COLO668 (cell line): Measurements from ENCODE around the gene GATA3.
"Not testable (repeated sequence)": the region's sequence is repeated elsewhere in the genome, so short reads cannot be mapped to it uniquely, and the experiment has no call there.

Source experiments
- DNase-seq: peaks from one replicate; lab custom pipeline; 2025; ENCODE audit not compliant: unreplicated experiment; lab: John Stamatoyannopoulos, UW

The GATA3 gene

DNA sequence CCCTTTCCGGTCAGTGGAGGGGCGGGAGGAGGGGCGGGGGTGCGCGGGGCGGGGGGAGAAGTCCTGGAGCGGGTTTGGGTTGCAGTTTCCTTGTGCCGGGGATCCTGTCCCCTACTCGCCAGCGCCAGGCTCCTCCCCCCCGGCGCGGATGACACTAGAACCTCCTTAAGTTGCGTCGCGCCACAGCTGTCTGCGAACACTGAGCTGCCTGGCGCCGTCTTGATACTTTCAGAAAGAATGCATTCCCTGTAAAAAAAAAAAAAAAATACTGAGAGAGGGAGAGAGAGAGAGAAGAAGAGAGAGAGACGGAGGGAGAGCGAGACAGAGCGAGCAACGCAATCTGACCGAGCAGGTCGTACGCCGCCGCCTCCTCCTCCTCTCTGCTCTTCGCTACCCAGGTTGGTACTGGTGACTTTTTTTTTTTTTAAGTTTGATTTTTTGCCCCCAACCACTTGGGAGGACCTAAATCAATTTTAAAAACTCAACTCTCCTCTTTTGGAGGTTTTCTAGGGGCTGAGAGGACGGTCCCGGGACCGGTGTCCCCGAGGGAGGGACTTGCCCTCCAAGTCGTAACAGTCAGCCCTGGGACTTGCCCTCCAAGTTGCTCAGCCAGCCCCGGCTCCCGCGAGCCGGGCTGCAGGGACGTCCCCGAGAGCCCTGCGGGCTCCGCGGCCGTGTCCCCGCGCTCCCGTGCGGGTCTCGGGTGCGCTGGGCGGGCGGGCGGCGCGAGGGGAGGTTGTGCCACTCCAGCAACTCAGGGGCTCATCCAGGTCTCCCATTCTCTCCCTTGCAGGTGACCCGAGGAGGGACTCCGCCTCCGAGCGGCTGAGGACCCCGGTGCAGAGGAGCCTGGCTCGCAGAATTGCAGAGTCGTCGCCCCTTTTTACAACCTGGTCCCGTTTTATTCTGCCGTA lies at the start of gene GATA3:
Gene GATA3 (plus strand): TSS at position 195 of the 914 bp plus-strand sequence. CDS start 968 bp downstream, outside the sequence.
- DNase-seq = peak; percentile 9

DNA sequence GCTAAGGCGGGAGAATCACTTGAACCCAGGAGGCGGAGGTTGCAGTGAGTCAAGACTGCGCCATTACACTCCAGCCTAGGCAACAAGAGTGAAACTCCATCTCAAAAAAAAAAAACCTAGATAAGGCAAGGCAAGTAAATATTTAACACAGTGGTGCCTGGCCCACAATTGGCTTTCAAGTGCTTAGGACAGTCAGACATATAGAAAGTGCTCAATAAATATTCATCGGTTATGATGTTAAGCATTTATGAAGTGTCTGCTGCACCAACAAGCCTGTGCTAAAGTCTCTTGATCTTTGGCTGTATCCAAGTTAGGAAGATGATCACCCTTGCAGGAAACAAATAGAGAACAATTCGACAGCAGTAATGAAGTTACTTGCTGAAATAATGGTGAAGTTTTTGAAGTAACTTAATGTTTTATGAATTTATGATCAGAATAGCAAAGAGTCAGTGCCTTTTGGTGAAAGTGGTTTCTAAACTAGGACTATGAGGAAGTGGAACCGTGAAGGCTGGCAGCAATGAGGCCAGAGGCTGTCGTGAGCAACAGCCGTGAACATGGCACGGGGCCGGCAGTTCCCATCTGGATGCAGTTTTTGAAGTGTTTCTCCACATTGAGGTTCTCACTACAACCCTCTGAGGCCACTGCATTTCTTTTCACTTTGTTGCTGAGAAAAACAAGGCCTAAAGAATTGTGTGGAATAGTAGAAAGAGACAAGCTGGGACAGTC lies 48.1 kb upstream of the GATA3 start:
- no peak for DNase-seq

- DNase-seq = no peak
Observed at GRCh38 chr10:8009031-8009430, 45.5 kb upstream of the GATA3 start.

DNA sequence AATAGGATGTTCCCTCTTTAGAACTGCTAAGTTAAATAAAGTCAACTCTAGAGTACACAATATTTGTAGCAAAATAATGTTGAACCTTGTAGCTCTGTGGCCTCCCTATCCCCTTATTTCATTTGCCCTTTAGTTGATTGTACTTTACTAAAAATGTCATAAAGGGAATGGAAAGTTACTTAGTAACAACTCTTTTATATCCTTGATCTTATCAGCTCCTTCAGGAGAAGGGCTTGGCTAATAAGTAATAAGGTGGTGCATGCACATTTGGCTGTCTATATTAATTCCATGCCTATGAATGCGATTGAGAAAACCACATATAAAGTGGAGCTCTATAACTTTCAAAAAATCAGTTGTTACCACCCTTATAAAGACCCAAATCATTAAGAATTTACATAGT lies 41.5 kb upstream of the GATA3 start:
- no peak for DNase-seq

DNA sequence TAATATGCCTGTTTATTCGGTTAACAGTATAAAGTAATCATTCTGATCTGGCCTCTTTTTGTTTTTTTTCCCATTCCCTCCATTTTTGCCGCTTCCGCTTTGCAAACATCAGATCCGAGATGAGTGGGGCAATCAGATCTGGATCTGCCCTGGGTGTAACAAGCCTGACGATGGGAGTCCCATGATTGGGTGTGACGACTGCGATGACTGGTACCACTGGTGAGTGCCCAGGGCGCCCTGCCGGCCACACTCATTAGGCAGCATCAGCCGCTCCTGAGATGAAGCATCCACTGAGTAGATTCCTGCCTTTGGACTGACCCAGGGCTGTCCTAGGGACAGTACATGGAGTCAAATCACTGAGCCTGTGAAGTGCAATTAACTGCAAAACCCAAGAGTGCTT lies 40.9 kb upstream of the GATA3 start:
- DNase-seq = no peak

GRCh38 chr10:8014649-8015048 lies 39.8 kb upstream of the GATA3 start:
- DNase-seq = no peak

GRCh38 chr10:8017277-8017676 lies 37.2 kb upstream of the GATA3 start:
- no peak for DNase-seq

GRCh38 chr10:8023321-8023720 lies 31.2 kb upstream of the GATA3 start:
- DNase-seq = no peak

- no peak for DNase-seq
Observed at GRCh38 chr10:8023851-8024250, 30.6 kb upstream of the GATA3 start.

- DNase-seq = peak; percentile 5
Observed at GRCh38 chr10:8026349-8027259, 27.9 kb upstream of the GATA3 start.

DNA sequence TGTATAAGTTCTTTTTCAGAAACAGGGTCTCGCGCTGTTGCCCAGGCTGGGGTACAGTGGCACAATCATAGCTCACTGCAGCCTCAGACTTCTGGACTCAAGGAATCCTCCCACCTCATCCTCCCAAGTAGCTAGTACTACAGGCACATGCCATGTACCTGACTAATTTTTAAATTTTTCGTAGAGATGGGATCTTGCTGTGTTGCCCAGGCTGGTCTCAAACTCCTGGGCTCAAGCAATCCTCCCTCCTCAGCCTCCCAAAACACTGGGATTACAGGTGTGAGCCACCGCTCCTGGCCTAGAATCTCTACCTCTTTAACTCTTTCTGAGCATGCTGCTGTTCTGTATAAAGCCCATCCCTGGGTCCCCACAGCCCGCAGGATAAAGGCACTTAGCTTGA lies 23.3 kb upstream of the GATA3 start:
- not testable (repeated sequence) for DNase-seq

GRCh38 chr10:8032558-8032957 lies 21.9 kb upstream of the GATA3 start:
- DNase-seq = no peak

DNA sequence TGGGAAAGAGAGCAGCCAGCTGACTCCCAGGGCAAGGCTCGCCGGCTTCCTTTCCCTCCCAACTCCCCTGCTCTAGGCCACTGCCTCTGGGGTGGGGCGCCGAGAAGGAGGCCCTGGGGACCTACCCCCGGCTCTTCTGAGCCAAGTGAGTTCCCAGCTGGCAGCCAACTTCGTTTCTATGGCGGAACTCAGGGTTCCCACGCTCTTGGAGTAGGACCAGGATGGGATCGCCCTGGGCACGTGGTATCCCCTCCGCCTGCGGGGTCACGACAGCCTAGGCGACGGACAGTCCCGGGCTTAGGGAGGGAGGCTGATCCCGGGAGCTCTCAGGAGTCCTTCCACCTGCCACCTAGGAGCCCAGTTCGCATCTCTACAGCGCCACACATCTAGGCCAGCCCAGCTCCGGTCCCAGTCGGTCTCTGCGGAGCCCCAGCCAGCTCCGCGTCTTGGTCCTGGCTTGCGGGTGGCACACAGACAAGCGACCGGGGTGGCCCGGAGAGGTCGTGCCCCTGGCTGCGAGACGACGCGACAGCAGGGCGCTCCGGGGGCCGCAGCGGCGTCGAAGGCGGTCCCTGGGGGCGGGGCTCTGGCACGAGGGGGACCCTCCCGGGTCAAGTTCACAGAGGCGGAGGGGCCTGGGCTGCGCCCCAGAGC lies 20.5 kb upstream of the GATA3 start:
- no peak for DNase-seq

DNA sequence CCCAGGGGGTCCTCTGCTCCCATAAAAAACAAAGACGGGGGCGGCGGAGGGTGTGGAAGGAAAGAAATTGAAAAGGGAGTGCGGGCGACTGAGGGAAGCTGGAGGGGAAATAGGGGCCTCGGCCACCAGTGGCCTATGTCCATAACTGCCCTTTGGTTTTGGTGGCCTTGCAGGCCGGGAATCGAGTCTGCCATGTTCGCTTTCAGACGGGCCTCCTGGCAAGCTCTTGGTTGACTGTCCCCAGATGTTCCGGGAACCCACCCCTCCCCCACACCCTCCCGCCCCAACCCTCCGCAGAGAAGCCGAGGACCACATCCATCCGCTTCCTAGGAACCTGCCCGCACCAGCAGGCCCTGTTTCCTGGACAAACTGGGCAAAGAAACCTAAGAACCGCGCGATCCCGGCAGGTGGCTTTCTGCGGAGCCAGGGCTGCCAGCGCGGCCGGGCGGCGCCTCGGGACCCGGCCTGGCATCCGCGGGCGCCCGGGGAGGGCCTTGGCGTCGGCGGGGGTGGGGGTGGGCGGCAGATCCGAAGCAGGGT lies 20.0 kb upstream of the GATA3 start:
- peak; percentile 11 for DNase-seq

- DNase-seq = no peak
Observed at GRCh38 chr10:8035006-8035640, 19.4 kb upstream of the GATA3 start.

DNA sequence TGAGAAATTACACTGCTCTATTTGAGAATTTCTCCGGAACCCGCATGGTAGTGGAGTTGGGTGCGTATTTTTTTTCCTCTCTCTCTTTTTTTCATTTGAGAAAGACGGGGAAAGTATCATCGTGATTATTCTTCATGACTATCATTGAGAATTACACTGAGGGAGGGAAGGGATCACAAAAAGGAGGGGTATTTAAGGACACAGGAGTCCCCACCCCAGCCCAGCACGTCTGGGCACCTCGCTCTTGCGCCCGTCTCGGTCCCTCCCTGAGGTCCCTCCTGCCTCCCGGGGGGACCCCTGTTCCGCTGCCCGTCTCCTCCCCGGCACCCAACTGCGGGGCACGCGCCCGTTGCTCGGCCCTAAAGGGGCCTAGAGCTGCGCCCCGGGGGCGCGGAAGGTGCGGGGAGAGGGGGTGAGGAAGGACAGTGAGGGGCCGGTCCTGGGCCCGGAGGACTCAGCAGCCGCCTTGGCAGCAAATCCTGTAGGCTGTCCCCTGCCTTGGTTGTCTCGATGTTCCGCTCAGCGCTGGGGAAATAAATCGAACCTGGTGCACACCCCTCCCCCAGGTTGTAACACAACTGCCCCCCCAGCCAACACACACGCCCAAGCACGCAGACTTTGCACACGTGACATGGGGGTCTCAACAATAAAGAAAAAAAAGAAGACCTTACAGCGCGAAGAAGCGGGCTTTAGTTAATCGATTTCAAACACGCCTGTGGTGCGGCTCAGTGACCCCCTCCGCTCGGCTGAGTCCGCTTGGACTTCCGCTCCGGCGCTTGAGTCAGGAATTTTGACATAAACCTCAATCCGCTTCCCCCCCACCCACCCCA lies 18.6 kb upstream of the GATA3 start:
- no peak for DNase-seq

DNA sequence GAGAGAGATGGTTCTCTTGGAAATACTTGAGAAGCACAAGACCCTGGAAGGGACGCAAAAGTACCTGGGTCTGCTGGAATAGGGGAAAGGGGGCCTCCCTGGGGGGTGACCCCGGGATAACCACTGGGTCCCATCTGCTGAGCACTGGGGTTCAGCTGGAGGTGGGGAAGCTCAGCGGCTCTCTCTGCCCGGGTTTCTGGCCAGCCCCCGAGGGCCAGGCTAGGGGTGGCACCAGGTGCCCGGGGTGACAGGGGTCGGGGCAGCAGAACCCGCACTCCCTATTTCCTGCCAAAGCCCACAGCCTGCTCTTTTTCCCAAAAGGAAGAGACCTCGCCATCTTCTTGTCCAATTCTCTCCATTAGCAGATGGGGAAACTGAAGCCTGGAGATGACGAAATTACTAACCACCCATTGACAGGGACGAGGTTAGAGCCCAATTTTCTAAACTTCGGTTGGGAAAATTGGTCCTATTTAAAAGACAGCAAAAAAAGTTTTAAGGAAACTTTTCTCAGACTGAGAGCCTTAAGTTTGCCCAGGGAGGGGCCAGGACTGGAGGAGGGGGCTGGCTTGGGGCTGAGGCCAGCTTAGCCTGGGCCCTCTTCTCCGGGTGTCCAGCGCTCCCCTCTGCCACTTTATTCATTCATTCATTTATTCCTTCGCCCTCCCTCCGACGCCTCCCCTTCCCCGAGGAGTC lies 17.8 kb upstream of the GATA3 start:
- no peak for DNase-seq

DNA sequence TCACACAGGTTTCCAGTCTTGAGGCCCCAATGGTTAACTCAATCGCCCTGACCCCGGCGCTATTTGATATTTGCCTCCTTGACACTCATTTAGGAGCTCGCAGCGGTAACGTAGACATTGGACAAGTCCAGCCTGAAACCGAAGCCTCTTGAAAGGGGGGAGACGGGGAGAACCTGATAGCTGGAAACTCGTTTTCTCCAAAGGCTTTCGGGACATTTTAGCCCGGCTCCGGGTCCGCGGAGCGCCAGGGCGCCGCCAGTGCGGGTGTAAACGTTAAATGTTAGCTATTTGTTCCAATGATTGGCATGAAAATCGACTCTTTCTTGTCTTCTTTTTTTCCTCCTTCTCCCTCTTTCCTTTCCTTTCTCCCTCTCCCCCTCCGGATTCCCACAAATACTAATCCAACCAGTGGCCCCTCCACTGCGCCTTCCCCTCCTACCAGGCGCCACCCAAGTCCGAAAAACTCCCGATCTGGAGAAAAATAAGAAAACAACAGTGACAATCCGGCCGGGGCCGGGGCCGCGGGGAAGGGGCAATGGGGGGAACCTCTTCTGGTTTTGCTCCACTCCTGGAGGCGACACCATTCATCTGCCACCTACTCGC lies 17.2 kb upstream of the GATA3 start:
- DNase-seq = no peak
